HG03139 (cell line): ENCODE data around the gene ASPM.
"Not testable (repeated sequence)": the region's sequence is repeated elsewhere in the genome, so short reads cannot be mapped to it uniquely, and the experiment has no call there.

Source experiments
- ATAC-seq: cut with Tn5 transposase; IDR thresholded peaks from one replicate; pipeline ENCODE4 v1.9.1; 2021; ENCODE audit not compliant: unreplicated experiment

ASPM gene

GRCh38 chr1:197144570-197145325 lies 1.7 kb downstream of the ASPM start:
- no peak for ATAC-seq

GRCh38 chr1:197143276-197143675 lies 3.2 kb downstream of the ASPM start:
- ATAC-seq: no peak

GRCh38 chr1:197141575-197141974 lies 4.9 kb downstream of the ASPM start:
- ATAC-seq: no peak

- ATAC-seq: no peak
These were observed 6.3 kb downstream of the ASPM start for GRCh38 chr1:197140121-197140520.

GRCh38 chr1:197139169-197139568 lies 7.3 kb downstream of the ASPM start:
- no peak for ATAC-seq

- ATAC-seq: no peak
These were observed 9.1 kb downstream of the ASPM start for GRCh38 chr1:197137322-197137721.

- ATAC-seq: no peak
These were observed 15.7 kb downstream of the ASPM start for GRCh38 chr1:197130677-197131304.

GRCh38 chr1:197129698-197130097 lies 16.8 kb downstream of the ASPM start:
- no peak for ATAC-seq

GRCh38 chr1:197127246-197127912 lies 19.1 kb downstream of the ASPM start:
- ATAC-seq: no peak

GRCh38 chr1:197126691-197127090 lies 19.8 kb downstream of the ASPM start:
- no peak for ATAC-seq

- no peak for ATAC-seq
These were observed 22.1 kb downstream of the ASPM start for GRCh38 chr1:197124376-197124775.

GRCh38 chr1:197116156-197116555 lies 30.3 kb downstream of the ASPM start:
- ATAC-seq: no peak

GRCh38 chr1:197106869-197107268 lies 39.6 kb downstream of the ASPM start:
- ATAC-seq: no peak

- ATAC-seq: no peak
These were observed 43.2 kb downstream of the ASPM start for GRCh38 chr1:197103300-197103699.

- ATAC-seq: no peak
These were observed 44.5 kb downstream of the ASPM start for GRCh38 chr1:197101978-197102377.

- ATAC-seq: no peak
These were observed 45.8 kb downstream of the ASPM start for GRCh38 chr1:197100677-197101076.

GRCh38 chr1:197099444-197099843 lies 47.0 kb downstream of the ASPM start:
- no peak for ATAC-seq

GRCh38 chr1:197096971-197097370 lies 49.5 kb downstream of the ASPM start:
- ATAC-seq: not testable (repeated sequence)

GRCh38 chr1:197096137-197096536 lies 50.3 kb downstream of the ASPM start:
- ATAC-seq: no peak

- ATAC-seq: no peak
These were observed 53.1 kb downstream of the ASPM start for GRCh38 chr1:197093226-197093885.

- ATAC-seq: no peak
These were observed 53.9 kb downstream of the ASPM start for GRCh38 chr1:197092491-197093023.
